Breast epithelium (tissue), 4 donors: ENCODE results near the gene SMARCA5. TPM values are rescaled to one million over a fixed set of nuclear protein-coding genes. Genes with fewer than 3 reads are reported as not detected.

Experiments used
- DNase-seq, 2 donors: peaks; one replicate each; pipeline ENCODE4 v3.0.0-alpha.2; 2019; ENCODE audit warnings: low spot score in 2 of 2
- H3K27ac ChIP-seq, 2 donors: fragments of 200-600 bp; sonication (generic) in 1 of 2; one replicate each; pipeline ENCODE4 v1.5.1; 2016 to 2019; ENCODE audit warnings: mild to moderate bottlenecking in 1 of 2
- H3K27me3 ChIP-seq, 2 donors: fragments of 200-600 bp; sonication (generic) in 1 of 2; one replicate each; pipeline versions ENCODE4 v1.5.1 to v1.6.0; 2017 to 2019; ENCODE audit warnings: control low read depth in 1 of 2, mild to moderate bottlenecking in 1 of 2
- H3K36me3 ChIP-seq: fragments of 200-600 bp; one replicate; pipeline ENCODE4 v1.5.1; 2019
- H3K4me1 ChIP-seq, 2 donors: fragments of 200-600 bp; sonication (generic); one replicate each; pipeline ENCODE4 v1.5.1; 2016 to 2019; ENCODE audit warnings: control low read depth in 1 of 2
- H3K4me3 ChIP-seq, 3 donors: fragments of 200-600 bp; sonication (generic); 1 replicate in 2 of 3; 2 replicates in 1 of 3; pipeline ENCODE4 v1.5.1; 2016 to 2019; ENCODE audit warnings: mild to moderate bottlenecking in 3 of 3, moderate library complexity in 2 of 3
- H3K9me3 ChIP-seq, 2 donors: fragments of 200-600 bp; sonication (generic) in 1 of 2; one replicate each; pipeline ENCODE4 v1.5.1; 2016 to 2019; ENCODE audit warnings: control low read depth in 1 of 2
- POLR2A ChIP-seq: fragments of 450-650 bp; IDR thresholded peaks from one replicate; pipeline ENCODE4 v1.6.1; 2016; ENCODE audit warnings: antibody characterized with exemption, mild to moderate bottlenecking, moderate library complexity
- POLR2AphosphoS5 ChIP-seq, 3 donors: sonication (generic); formaldehyde crosslinking; IDR thresholded peaks; one replicate each; pipeline ENCODE4 v1.6.1; 2017; ENCODE audit warnings: antibody characterized with exemption in 3 of 3
- intact Hi-C: fragments of 100-400 bp; cut with DNase I; formaldehyde crosslinking; loops from one replicate; pipeline ENCODE4 v1.15.1; 2023; ENCODE audit warnings: low total_unique reads
- total RNA-seq, 3 donors: library from RNA; depleted of rRNA; stranded (reverse); fragments of >200 nt; gene quantifications; one replicate each; pipeline ENCODE4 v1.1.0, GENCODE V29; 2016
- TF ChIP-seq, protein P1 (sequence below), 3 donors: fragments of 450-650 bp; IDR thresholded peaks; one replicate each; pipeline ENCODE4 v1.5.1; 2016 to 2017; ENCODE audit warnings: antibody characterized with exemption in 3 of 3, mild to moderate bottlenecking in 3 of 3, moderate library complexity in 3 of 3

Gene SMARCA5
- total RNA-seq, 3 donors from 2014 or later, result 34.7 to 58.2 (median 53.4) TPM

DNA sequence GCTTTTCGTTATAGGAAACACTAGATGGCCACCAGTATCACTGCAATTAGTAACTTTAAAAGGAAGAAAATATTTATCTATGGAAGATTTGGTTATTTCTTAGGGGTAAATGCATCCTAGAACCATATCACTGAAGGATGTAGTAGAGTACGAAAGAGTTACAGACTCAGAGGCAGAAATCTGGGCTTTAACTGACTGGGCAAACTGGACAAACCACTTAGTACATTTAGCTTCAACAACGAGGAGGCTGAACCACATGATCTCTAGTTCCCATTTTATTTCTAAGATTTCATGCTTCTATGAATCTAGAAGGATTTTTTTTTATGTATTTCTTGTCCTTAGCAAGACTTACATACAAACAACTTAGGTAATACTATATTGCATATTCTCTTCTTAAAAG is 93.0 kb downstream of the SMARCA5 start:
- peaks cover 0 to 11% of the 10 kb centered on the region in 2 donors for H3K9me3 ChIP-seq
- no peaks in the 10 kb centered on the region for H3K36me3 ChIP-seq
- intact Hi-C loops, result no loop called here
- H3K27ac ChIP-seq, result no peak overlapping the region
- TF ChIP-seq, protein P1, sequence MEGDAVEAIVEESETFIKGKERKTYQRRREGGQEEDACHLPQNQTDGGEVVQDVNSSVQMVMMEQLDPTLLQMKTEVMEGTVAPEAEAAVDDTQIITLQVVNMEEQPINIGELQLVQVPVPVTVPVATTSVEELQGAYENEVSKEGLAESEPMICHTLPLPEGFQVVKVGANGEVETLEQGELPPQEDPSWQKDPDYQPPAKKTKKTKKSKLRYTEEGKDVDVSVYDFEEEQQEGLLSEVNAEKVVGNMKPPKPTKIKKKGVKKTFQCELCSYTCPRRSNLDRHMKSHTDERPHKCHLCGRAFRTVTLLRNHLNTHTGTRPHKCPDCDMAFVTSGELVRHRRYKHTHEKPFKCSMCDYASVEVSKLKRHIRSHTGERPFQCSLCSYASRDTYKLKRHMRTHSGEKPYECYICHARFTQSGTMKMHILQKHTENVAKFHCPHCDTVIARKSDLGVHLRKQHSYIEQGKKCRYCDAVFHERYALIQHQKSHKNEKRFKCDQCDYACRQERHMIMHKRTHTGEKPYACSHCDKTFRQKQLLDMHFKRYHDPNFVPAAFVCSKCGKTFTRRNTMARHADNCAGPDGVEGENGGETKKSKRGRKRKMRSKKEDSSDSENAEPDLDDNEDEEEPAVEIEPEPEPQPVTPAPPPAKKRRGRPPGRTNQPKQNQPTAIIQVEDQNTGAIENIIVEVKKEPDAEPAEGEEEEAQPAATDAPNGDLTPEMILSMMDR (IDR thresholded peaks at IDR 0.05), result no peak
- no peak for TF ChIP-seq POLR2AphosphoS5 (IDR thresholded peaks at IDR 0.05)
- no peak for TF ChIP-seq POLR2A
- no peak overlapping the region for H3K4me3 ChIP-seq
- H3K27me3 ChIP-seq, result no peaks in the 10 kb centered on the region
- DNase-seq, result no peak
- H3K4me1 ChIP-seq, result no peaks in the 10 kb centered on the region

Other genes with a start within 250 kb of the SMARCA5 start
- gene GAB1, start 176.8 kb upstream of the SMARCA5 start, total RNA-seq, result 10 to 100 TPM; 24.8 to 67.5 (median 38.7) TPM
- gene FREM3, start 187.0 kb downstream of the SMARCA5 start, total RNA-seq, result under 1 TPM in 1 of 3 donors, not detected in 2; 0.15 TPM